Effector memory CD4-positive, alpha-beta T cell (primary cell): ENCODE results near the gene VSIG2.

Experiments
- DNase-seq, 3 donors: peaks; one replicate each; pipeline ENCODE4 v3.0.0-alpha.2; 2020
- H3K27ac ChIP-seq: 2 replicates; pipeline ENCODE4 v1.7.0; 2013; ENCODE audit warnings: mild to moderate bottlenecking, low read length, moderate library complexity; ENCODE audit not compliant: insufficient read depth, poor library complexity, severe bottlenecking
- H3K27me3 ChIP-seq: replicated peaks from 2 replicates; pipeline ENCODE4 v1.7.0; 2013; ENCODE audit warnings: mild to moderate bottlenecking, low read length; ENCODE audit not compliant: insufficient read depth, control insufficient read depth, poor library complexity, severe bottlenecking
- H3K36me3 ChIP-seq: 2 replicates; pipeline ENCODE4 v1.7.0; 2013; ENCODE audit warnings: mild to moderate bottlenecking, low read length, moderate library complexity; ENCODE audit not compliant: control insufficient read depth, insufficient read depth
- H3K4me1 ChIP-seq: 2 replicates; pipeline ENCODE4 v1.7.0; 2013; ENCODE audit warnings: low read length, mild to moderate bottlenecking; ENCODE audit not compliant: control insufficient read depth, insufficient read depth, poor library complexity, severe bottlenecking
- H3K4me3 ChIP-seq: 2 replicates; pipeline ENCODE4 v1.7.0; 2013; ENCODE audit warnings: low read length, low read depth, mild to moderate bottlenecking; ENCODE audit not compliant: insufficient read depth, poor library complexity, severe bottlenecking
- H3K9me3 ChIP-seq: 2 replicates; pipeline ENCODE4 v1.7.0; 2013; ENCODE audit warnings: mild to moderate bottlenecking, low read length, moderate library complexity; ENCODE audit not compliant: control insufficient read depth
- total RNA-seq, 3 donors: gene quantifications; one replicate each; lab custom pipeline; 2026; lab: John Stamatoyannopoulos, UW

The VSIG2 gene
- 0.17 to 0.58 (median 0.26) reads per million in 3 donors for total RNA-seq

- Histone ChIP-seq H3K4me1 (no peaks in the 10 kb centered on the region), H3K36me3 (no peaks in the 10 kb centered on the region), H3K9me3 (no peaks in the 10 kb centered on the region), H3K4me3 (no peak within 1 kb of the TSS), H3K27me3 (peaks cover 3% of the 10 kb centered on the region), H3K27ac (no peak within 1 kb of the TSS)
- no peak for DNase-seq
Measured at GRCh38 chr11:124751741-124752470, at the start of gene VSIG2. Gene VSIG2, minus strand, starts transcription at chr11:124752255. Its CDS starts 118 bp downstream, at chr11:124752137.

DNA sequence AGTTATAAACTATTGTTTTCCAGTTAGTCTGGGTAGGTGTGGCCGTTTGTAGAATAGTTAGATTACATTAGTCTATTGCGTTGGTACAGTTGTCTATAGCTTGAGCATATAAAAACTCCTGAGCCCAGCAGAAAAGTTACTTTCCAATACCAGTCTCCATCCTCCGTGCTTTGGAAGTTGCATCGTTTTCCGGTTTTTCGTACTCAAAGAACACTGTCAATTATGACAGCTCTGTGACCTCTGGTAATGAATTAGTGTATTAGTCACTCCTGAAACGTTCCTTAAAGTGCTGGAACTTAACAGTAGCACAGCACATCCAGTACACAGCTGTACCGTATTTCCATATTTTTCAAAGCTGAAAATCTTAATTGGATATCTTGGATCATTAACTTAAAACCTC lies 49.0 kb upstream of the VSIG2 start:
- DNase-seq, result no peak
- no peaks in the 10 kb centered on the region for H3K36me3 ChIP-seq
- no peaks in the 10 kb centered on the region for H3K27me3 ChIP-seq
- H3K4me3 ChIP-seq, result peak overlapping the region; percentile 92
- peaks cover 9% of the 10 kb centered on the region for H3K4me1 ChIP-seq
- H3K9me3 ChIP-seq, result no peaks in the 10 kb centered on the region
- peak overlapping the region; percentile 92 for H3K27ac ChIP-seq

DNA sequence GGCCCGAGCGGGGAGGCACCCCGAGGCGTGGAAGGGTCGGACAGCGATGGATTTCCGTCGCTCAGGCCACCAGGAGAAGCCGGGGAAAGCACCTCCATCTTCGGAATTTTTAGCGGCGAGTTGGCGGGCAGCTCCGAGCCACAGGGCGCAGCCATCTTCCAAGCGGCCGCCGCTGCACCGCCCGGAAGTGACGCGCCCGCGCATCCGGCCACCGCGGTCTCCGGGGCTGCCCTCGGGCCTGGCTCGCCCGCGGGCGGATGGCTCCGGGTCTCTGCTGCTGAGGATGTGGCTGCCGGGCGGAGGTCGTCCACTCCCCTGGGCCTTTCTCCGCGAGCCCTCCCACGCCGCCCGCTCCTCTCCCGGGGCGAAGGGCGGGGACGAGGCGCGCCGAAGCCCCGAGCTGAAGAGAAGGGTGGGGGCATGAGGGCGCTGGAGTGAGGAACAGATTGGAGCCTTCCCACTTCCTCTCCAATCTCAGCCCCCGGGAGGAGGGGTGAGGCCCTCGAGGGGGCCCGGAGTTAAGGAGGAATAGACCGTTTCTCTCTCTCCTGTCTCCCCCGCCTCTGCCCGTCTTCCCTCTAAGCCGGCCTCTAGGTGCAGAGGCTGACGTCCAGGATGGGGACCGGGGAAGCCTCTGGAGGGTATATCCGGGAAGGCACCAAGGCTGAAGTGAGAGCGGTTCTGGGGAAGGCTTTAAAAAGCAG lies 48.3 kb upstream of the VSIG2 start, which contains the start of gene MSANTD2:
Gene MSANTD2, minus strand, starts transcription at position 181 of the 704 bp plus-strand sequence. Its CDS starts 26 bp downstream, at position 155.
- Histone ChIP-seq H3K27ac (peak within 1 kb of the TSS; percentile 92), H3K27me3 (no peaks in the 10 kb centered on the region), H3K4me1 (peaks cover 9% of the 10 kb centered on the region), H3K36me3 (no peaks in the 10 kb centered on the region), H3K4me3 (peak within 1 kb of the TSS; percentile 92), H3K9me3 (no peaks in the 10 kb centered on the region)
- peak; percentile 64 to 75 (median 71) for DNase-seq

- H3K4me3 ChIP-seq, result peak overlapping the region; percentile 92
- H3K9me3 ChIP-seq, result no peaks in the 10 kb centered on the region
- peak overlapping the region; percentile 92 for H3K27ac ChIP-seq
- no peaks in the 10 kb centered on the region for H3K36me3 ChIP-seq
- peak; percentile 23 to 41 (median 24) for DNase-seq
- H3K27me3 ChIP-seq, result no peaks in the 10 kb centered on the region
- H3K4me1 ChIP-seq, result peaks cover 9% of the 10 kb centered on the region
Measured at GRCh38 chr11:124799348-124800225, 47.5 kb upstream of the VSIG2 start.

GRCh38 chr11:124798991-124799347 lies 46.9 kb upstream of the VSIG2 start:
- DNase-seq, result no peak
- Histone ChIP-seq H3K27me3 (no peaks in the 10 kb centered on the region), H3K36me3 (no peaks in the 10 kb centered on the region), H3K27ac (peak overlapping the region; percentile 92), H3K9me3 (no peaks in the 10 kb centered on the region), H3K4me3 (peak overlapping the region; percentile 92), H3K4me1 (peaks cover 9% of the 10 kb centered on the region)

DNA sequence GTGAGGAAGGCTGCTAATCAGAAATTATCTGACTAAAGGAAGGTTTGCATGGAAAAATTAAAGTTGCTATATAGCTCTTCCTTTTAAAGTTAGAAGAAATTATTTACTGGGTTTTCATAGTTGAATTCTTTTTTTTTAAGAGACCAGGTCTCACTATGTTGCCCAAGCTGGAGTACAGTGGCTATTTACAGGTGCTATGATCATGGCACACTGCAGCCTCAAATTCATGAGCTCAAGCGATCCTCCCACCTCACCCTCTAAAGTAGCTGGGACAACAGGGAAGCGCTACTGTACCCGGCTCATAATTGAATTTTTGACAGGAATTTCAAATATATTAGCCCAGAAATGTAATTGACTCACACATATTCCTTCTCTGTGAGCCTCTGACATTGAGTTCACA lies 44.3 kb upstream of the VSIG2 start:
- H3K4me3 ChIP-seq, result no peak overlapping the region
- no peak for DNase-seq
- no peaks in the 10 kb centered on the region for H3K9me3 ChIP-seq
- H3K36me3 ChIP-seq, result no peaks in the 10 kb centered on the region
- H3K27me3 ChIP-seq, result no peaks in the 10 kb centered on the region
- peaks cover 9% of the 10 kb centered on the region for H3K4me1 ChIP-seq
- no peak overlapping the region for H3K27ac ChIP-seq

GRCh38 chr11:124793466-124794278 lies 41.6 kb upstream of the VSIG2 start:
- Histone ChIP-seq H3K27me3 (no peaks in the 10 kb centered on the region), H3K36me3 (no peaks in the 10 kb centered on the region), H3K27ac (no peak overlapping the region), H3K4me3 (no peak overlapping the region), H3K9me3 (no peaks in the 10 kb centered on the region), H3K4me1 (peaks cover 3% of the 10 kb centered on the region)
- DNase-seq, result no peak

DNA sequence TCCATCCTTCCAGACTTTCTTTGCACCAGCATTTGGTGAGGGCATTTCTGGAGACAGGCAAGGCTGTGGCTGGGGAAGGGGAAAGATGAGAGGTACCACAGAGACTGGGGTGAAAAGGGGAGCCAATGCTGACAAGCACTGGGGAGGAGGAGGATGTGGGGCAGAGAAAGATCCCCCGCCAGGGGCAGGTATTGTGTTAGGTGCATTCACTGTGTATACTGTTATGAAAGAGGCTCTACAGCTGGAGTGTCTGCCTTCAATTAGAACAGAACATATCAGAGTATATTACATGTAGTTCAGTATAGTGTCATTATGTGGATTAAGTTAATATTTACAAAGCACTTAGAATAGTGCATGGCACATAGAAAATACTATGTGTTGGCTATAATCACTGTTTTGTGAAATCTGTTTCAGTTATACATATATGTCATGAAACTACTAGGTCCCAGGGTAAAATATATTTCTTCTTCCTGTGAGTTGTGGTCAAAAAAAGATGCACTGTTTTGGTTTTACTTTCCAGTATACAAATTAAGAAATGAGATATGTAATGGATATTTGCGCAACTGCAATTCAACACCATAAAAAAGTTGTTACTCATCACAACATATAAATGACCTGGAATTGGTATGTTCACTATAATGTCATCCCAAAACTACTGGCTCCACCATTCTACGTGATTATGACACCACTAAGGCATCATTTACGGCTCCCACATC lies 39.7 kb upstream of the VSIG2 start:
- H3K27me3 ChIP-seq, result no peaks in the 10 kb centered on the region
- H3K9me3 ChIP-seq, result no peaks in the 10 kb centered on the region
- H3K36me3 ChIP-seq, result no peaks in the 10 kb centered on the region
- H3K4me1 ChIP-seq, result no peaks in the 10 kb centered on the region
- DNase-seq, result no peak
- no peak overlapping the region for H3K4me3 ChIP-seq
- no peak overlapping the region for H3K27ac ChIP-seq

DNA sequence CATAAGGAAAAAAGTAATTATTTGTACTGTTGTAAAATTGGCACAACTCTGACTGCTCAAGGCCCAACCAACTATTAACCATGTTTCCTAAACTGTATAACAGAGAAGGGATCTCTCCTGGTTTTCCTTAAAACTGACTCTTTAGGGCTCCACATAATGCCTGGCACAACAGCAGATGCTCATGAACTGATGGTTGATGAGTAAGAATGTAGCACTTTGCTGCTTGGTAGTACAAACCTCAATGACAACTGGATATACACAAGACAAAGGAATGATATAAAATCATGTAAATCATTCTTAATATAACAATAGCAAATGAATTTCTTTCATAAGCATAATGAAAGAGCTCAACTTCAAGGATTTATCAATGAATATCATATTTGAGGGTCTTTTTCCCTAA lies 36.5 kb upstream of the VSIG2 start:
- Histone ChIP-seq H3K4me3 (no peak overlapping the region), H3K36me3 (no peaks in the 10 kb centered on the region), H3K9me3 (no peaks in the 10 kb centered on the region), H3K27me3 (no peaks in the 10 kb centered on the region), H3K27ac (no peak overlapping the region), H3K4me1 (no peaks in the 10 kb centered on the region)
- DNase-seq, result no peak
